Daoy (cell line): ENCODE results near the gene CRAMP1. TPM values are rescaled to one million over a fixed set of nuclear protein-coding genes. Genes with fewer than 3 reads are reported as not detected.
A peak's percentile ranks its signal among the peaks of the same experiment; 100 is the strongest.
"Not testable (repeated sequence)": the region's sequence is repeated elsewhere in the genome, so short reads cannot be mapped to it uniquely, and the experiment has no call there.

Experiments
- DNase-seq: peaks from one replicate; pipeline ENCODE4 v3.0.0-alpha.2; 2015; ENCODE audit warnings: low read depth
- total RNA-seq: library from RNA; depleted of rRNA; stranded (reverse); fragments of >200 nt; shearing (Covaris generic); gene quantifications from 2 replicates; pipeline ENCODE4 v1.2.3, GENCODE V29; 2014; rRNA removed

Gene CRAMP1
- total RNA-seq = 5.8 and 10.8 TPM in 2 replicates

- DNase-seq = peak; percentile 22
Observed at GRCh38 chr16:1612320-1613111, at the start of gene CRAMP1. CRAMP1 (plus strand) TSS chr16:1612360; CDS start chr16:1614640, 2,280 bp downstream.

GRCh38 chr16:1563786-1564185 is 48.4 kb upstream of the CRAMP1 start:
- no peak for DNase-seq

GRCh38 chr16:1564325-1564724 is 47.8 kb upstream of the CRAMP1 start:
- no peak for DNase-seq

- no peak for DNase-seq
Observed at GRCh38 chr16:1565083-1565805, 46.9 kb upstream of the CRAMP1 start.

GRCh38 chr16:1567988-1568387 is 44.2 kb upstream of the CRAMP1 start:
- no peak for DNase-seq

GRCh38 chr16:1571012-1571671 is 41.0 kb upstream of the CRAMP1 start:
- no peak for DNase-seq

GRCh38 chr16:1572673-1573072 is 39.5 kb upstream of the CRAMP1 start:
- DNase-seq = no peak

GRCh38 chr16:1573301-1573700 is 38.9 kb upstream of the CRAMP1 start:
- DNase-seq = no peak

GRCh38 chr16:1575578-1575977 is 36.6 kb upstream of the CRAMP1 start:
- no peak for DNase-seq

GRCh38 chr16:1579214-1579613 is 32.9 kb upstream of the CRAMP1 start:
- no peak for DNase-seq

GRCh38 chr16:1580256-1580655 is 31.9 kb upstream of the CRAMP1 start:
- no peak for DNase-seq

GRCh38 chr16:1580956-1581355 is 31.2 kb upstream of the CRAMP1 start:
- DNase-seq = no peak

GRCh38 chr16:1581804-1582203 is 30.4 kb upstream of the CRAMP1 start:
- DNase-seq = no peak

- no peak for DNase-seq
Observed at GRCh38 chr16:1583180-1583579, 29.0 kb upstream of the CRAMP1 start.

GRCh38 chr16:1584926-1585484 is 27.2 kb upstream of the CRAMP1 start:
- no peak for DNase-seq

- DNase-seq = no peak
Observed at GRCh38 chr16:1590366-1590765, 21.8 kb upstream of the CRAMP1 start.

- no peak for DNase-seq
Observed at GRCh38 chr16:1590930-1591705, 21.0 kb upstream of the CRAMP1 start.

- no peak for DNase-seq
Observed at GRCh38 chr16:1592446-1592845, 19.7 kb upstream of the CRAMP1 start.

GRCh38 chr16:1595511-1595910 is 16.6 kb upstream of the CRAMP1 start:
- DNase-seq = not testable (repeated sequence)

GRCh38 chr16:1596516-1596915 is 15.6 kb upstream of the CRAMP1 start:
- no peak for DNase-seq

GRCh38 chr16:1597154-1597553 is 15.0 kb upstream of the CRAMP1 start:
- no peak for DNase-seq
